Naive thymus-derived CD8-positive, alpha-beta T cell (primary cell): ENCODE results near the gene LRRK1. TPM values are rescaled to one million over a fixed set of nuclear protein-coding genes. Genes with fewer than 3 reads are reported as not detected.

Experiments used
- ATAC-seq, 2 donors: fragments of 150-1000 bp; cut with Tn5 transposase in 1 of 2; sonication (Bioruptor Pico), chemical (Tn5 transposase) in 1 of 2; 1 replicate in 1 of 2; 2 replicates in 1 of 2; pipeline ENCODE4 v1.10.0; 2021; ENCODE audit warnings: mild to moderate bottlenecking in 2 of 2, moderate library complexity in 2 of 2
- POLR2A ChIA-PET: fragments of 350-600 bp; sonication (Branson Sonifier 250); formaldehyde crosslinking; loops from one replicate; lab custom pipeline; 2021; ENCODE audit warnings: antibody characterized with exemption; lab: Charles Lee
- DNase-seq, 10 donors: peaks; one replicate each; pipeline versions ENCODE4 v3.0.0 to v3.0.0-alpha.2; 2020 to 2022
- H3K27ac Mint-ChIP-seq, 10 donors: one replicate each; pipeline ENCODE4 v1.8.0; 2020 to 2022; ENCODE audit warnings: mild to moderate bottlenecking in 10 of 10, mixed read lengths in 10 of 10, moderate library complexity in 4 of 10, inconsistent platforms in 1 of 10
- H3K27me3 Mint-ChIP-seq, 5 donors: one replicate each; pipeline ENCODE4 v1.8.0; 2021 to 2022; ENCODE audit warnings: mixed read lengths in 5 of 5
- H3K36me3 Mint-ChIP-seq, 3 donors: one replicate each; pipeline ENCODE4 v1.8.0; 2020 to 2022; ENCODE audit warnings: mixed read lengths in 3 of 3, mild to moderate bottlenecking in 2 of 3, inconsistent platforms in 1 of 3
- H3K4me1 Mint-ChIP-seq, 4 donors: one replicate each; pipeline ENCODE4 v1.8.0; 2021 to 2022; ENCODE audit warnings: mixed read lengths in 4 of 4
- H3K4me3 Mint-ChIP-seq, 10 donors: one replicate each; pipeline ENCODE4 v1.8.0; 2020 to 2022; ENCODE audit warnings: mild to moderate bottlenecking in 10 of 10, mixed read lengths in 10 of 10, moderate library complexity in 6 of 10, inconsistent platforms in 1 of 10
- H3K9me3 Mint-ChIP-seq, 9 donors: one replicate each; pipeline ENCODE4 v1.8.0; 2020 to 2022; ENCODE audit warnings: mixed read lengths in 9 of 9, mild to moderate bottlenecking in 3 of 9, inconsistent platforms in 1 of 9, moderate library complexity in 1 of 9
- polyA plus RNA-seq, 3 donors: library from polyadenylated mRNA; unstranded; fragments of 300-500 nt; fragmentation: Illumina TruSeq; gene quantifications; one replicate each; pipeline ENCODE4 v1.2.3, GENCODE V29; 2021
- total RNA-seq, 8 experiments: library from RNA in 2 of 8; stranded (reverse) in 2 of 8; gene quantifications; one replicate each; pipeline ENCODE4 v1.2.3 and lab custom pipeline; 2021 to 2026

Gene LRRK1
- total and polyA plus RNA-seq, 5 experiments from 2014 or later: 0.78 to 2.7 TPM; not detected in 3

DNA sequence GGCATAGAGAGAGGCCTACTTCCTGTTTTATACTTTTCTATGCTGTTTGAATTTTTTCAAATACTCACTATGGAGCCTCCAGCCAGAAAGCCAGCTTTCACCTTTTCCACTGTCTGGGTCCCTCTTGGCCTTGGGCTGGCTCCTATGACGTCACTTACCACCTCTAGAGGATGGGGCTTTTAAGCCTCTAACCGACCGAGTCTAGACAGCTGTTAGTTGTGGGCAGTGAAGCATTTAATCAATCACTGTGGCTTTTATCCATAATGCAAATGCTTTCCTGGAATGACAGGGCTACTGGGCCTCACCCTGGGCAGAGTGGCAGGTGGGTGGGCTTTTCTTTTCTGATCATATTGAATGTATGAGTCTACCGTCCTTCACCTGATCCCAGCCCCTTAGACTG lies 61.9 kb downstream of the LRRK1 start:
- Mint-ChIP-seq H3K4me1 (no peaks in the 10 kb centered on the region), H3K27ac (no peak overlapping the region), H3K9me3 (peaks cover 2 to 34% (median 13%) of the 10 kb centered on the region in 9 donors), H3K36me3 (peaks cover 0 to 26% (median 0%) of the 10 kb centered on the region in 3 donors), H3K4me3 (no peak overlapping the region), H3K27me3 (peaks cover 8 to 43% (median 26%) of the 10 kb centered on the region in 5 donors)
- POLR2A ChIA-PET: no interaction called here
- DNase-seq (no peak), ATAC-seq (no peak)

GRCh38 chr15:100983221-100983620 lies 64.1 kb downstream of the LRRK1 start:
- DNase-seq (no peak), ATAC-seq (no peak)
- peaks cover under 1 to 24% (median 10%) of the 10 kb centered on the region in 9 donors for H3K9me3 Mint-ChIP-seq
- POLR2A ChIA-PET: no interaction called here
- no peak overlapping the region for H3K27ac Mint-ChIP-seq
- H3K4me1 Mint-ChIP-seq: no peaks in the 10 kb centered on the region
- H3K36me3 Mint-ChIP-seq: peaks cover 0 to 12% (median 0%) of the 10 kb centered on the region in 3 donors
- H3K27me3 Mint-ChIP-seq: peaks cover 2 to 27% (median 22%) of the 10 kb centered on the region in 5 donors
- H3K4me3 Mint-ChIP-seq: no peak overlapping the region

GRCh38 chr15:100985401-100985800 lies 66.2 kb downstream of the LRRK1 start:
- ATAC-seq: no peak
- H3K36me3 Mint-ChIP-seq: peaks cover 0 to under 1% (median 0%) of the 10 kb centered on the region in 3 donors
- no peak for DNase-seq
- H3K27me3 Mint-ChIP-seq: peaks cover 0 to 28% (median 25%) of the 10 kb centered on the region in 5 donors
- H3K4me1 Mint-ChIP-seq: no peaks in the 10 kb centered on the region
- no peak overlapping the region for H3K27ac Mint-ChIP-seq
- POLR2A ChIA-PET: no interaction called here
- H3K9me3 Mint-ChIP-seq: peaks cover 0 to 12% (median 3%) of the 10 kb centered on the region in 9 donors
- no peak overlapping the region for H3K4me3 Mint-ChIP-seq

GRCh38 chr15:100986158-100986896 lies 67.2 kb downstream of the LRRK1 start:
- Mint-ChIP-seq H3K4me1 (no peaks in the 10 kb centered on the region), H3K27me3 (peaks cover 0 to 28% (median 25%) of the 10 kb centered on the region in 5 donors), H3K4me3 (no peak overlapping the region), H3K36me3 (no peaks in the 10 kb centered on the region), H3K9me3 (peaks cover 0 to 3% (median 0%) of the 10 kb centered on the region in 9 donors), H3K27ac (peak overlapping the region in 1 of 10 donors; percentile 4)
- POLR2A ChIA-PET: interaction anchor here (0.6 kb wide), 1 partner anchor 40 kb away, joined by 3 read pairs; no protein-coding TSS in a partner anchor
- DNase-seq (no peak), ATAC-seq (no peak)

DNA sequence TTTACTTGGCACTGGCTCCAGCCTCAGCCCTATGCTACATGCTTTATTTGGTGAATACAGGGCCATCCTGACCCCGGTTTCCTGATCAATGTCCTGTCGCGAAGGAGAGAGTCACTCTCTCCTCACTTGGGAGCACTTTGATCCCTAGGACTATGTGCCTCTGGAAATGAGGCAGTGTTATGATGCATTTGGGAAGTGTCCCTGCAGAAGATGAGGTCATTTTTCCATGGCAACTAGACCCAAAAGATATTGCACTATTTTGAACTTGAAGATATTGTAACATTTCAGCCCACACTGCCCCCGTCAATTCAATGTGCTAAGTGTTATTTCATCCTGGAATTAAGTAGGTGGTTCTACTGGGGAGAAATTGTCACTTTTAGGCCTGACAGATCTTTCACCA lies 68.0 kb downstream of the LRRK1 start:
- ATAC-seq: no peak
- no peak overlapping the region for H3K4me3 Mint-ChIP-seq
- no peak for DNase-seq
- no peaks in the 10 kb centered on the region for H3K36me3 Mint-ChIP-seq
- H3K4me1 Mint-ChIP-seq: no peaks in the 10 kb centered on the region
- peaks cover 0 to 2% (median 0%) of the 10 kb centered on the region in 9 donors for H3K9me3 Mint-ChIP-seq
- H3K27me3 Mint-ChIP-seq: peaks cover 0 to 28% (median 22%) of the 10 kb centered on the region in 5 donors
- POLR2A ChIA-PET: no interaction called here
- H3K27ac Mint-ChIP-seq: no peak overlapping the region

DNA sequence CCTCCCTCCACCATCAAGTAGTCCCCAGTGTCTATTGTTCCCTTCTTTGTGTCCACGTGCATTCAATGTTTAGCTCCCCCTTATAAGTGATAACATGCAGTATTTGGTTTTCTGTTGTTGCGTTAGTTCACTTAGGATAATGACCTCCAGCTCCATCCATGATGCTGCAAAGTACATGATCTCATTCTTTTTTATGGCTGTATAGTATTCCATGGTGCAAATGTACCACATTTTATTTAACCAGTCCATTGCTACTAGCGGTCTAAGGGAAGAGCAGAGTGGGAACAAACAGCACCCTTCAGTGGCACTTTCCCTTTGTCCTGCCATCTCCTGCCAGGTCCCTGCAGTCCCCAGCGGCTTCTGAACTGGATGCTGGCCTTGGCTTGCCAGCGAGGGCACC lies 69.1 kb downstream of the LRRK1 start:
- DNase-seq: no peak
- H3K36me3 Mint-ChIP-seq: no peaks in the 10 kb centered on the region
- H3K27ac Mint-ChIP-seq: no peak overlapping the region
- H3K4me3 Mint-ChIP-seq: no peak overlapping the region
- ATAC-seq: no peak
- no peaks in the 10 kb centered on the region for H3K4me1 Mint-ChIP-seq
- H3K27me3 Mint-ChIP-seq: peaks cover 0 to 23% (median 15%) of the 10 kb centered on the region in 5 donors
- POLR2A ChIA-PET: no interaction called here
- peaks cover 0 to 2% (median 0%) of the 10 kb centered on the region in 9 donors for H3K9me3 Mint-ChIP-seq

- ATAC-seq (no peak), DNase-seq (no peak)
- Mint-ChIP-seq H3K4me1 (no peaks in the 10 kb centered on the region), H3K9me3 (peaks cover 0 to 2% (median 0%) of the 10 kb centered on the region in 9 donors), H3K27me3 (peaks cover 0 to 22% (median 15%) of the 10 kb centered on the region in 5 donors), H3K27ac (no peak overlapping the region), H3K4me3 (no peak overlapping the region), H3K36me3 (no peaks in the 10 kb centered on the region)
- POLR2A ChIA-PET: no interaction called here
Measured at GRCh38 chr15:100988857-100989256, 69.7 kb downstream of the LRRK1 start.

- POLR2A ChIA-PET: no interaction called here
- H3K36me3 Mint-ChIP-seq: no peaks in the 10 kb centered on the region
- peaks cover 0 to 19% (median 8%) of the 10 kb centered on the region in 5 donors for H3K27me3 Mint-ChIP-seq
- no peaks in the 10 kb centered on the region for H3K9me3 Mint-ChIP-seq
- no peaks in the 10 kb centered on the region for H3K4me1 Mint-ChIP-seq
- H3K4me3 Mint-ChIP-seq: no peak overlapping the region
- no peak overlapping the region for H3K27ac Mint-ChIP-seq
- no peak for ATAC-seq
- DNase-seq: no peak
Measured at GRCh38 chr15:100994597-100995446, 75.7 kb downstream of the LRRK1 start.

DNA sequence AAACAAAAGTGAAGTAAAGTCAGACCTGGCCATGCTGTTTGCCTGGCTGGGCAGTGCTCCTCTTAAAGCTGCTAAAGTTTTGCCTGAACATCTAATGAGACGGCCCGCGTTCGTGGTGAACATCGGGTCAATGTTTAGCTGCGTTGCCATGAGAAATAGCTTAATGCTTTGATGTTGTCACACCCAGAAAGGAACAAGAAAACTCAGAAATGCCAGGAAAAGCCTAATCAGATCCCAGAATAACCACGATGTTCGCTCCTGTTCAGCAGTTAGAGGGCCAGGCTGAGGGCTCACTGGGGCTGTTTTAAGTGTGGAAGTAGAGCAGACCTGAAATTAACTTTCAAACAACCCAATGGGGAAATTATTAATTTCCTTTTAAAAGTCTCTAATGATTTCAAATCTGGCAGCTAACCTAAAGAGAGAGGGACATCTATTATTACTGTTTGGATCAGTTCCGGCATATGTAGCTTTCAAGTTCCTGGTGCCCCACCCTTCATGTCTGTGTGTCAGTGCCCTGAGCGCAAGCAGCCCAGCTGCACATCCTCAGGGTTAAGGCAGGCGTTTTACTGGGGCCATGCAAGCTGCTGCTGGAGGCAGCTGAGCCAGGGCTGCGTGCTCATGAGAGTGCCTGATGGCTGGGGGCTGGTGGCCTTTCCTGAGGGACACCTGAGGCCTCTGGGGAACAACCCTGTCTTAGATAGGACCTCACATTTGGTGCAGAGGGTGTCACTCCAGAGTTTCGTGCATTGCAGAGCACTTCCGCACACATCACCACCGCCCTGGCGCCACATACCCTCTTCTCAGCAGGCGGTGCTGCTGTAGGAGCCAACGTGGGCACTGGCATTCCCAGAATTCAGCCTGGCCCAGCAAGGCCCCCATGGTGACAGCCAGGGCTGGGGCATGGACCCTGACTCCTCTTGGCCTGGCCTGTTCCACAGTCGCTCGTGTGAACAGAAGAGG lies 76.6 kb downstream of the LRRK1 start:
- no peak overlapping the region for H3K27ac Mint-ChIP-seq
- no peaks in the 10 kb centered on the region for H3K9me3 Mint-ChIP-seq

GRCh38 chr15:100997442-100997841 lies 78.3 kb downstream of the LRRK1 start:
- no peak overlapping the region for H3K4me3 Mint-ChIP-seq

More for the DNA sequence above, 76.6 kb downstream of the LRRK1 start:
- Mint-ChIP-seq H3K4me3 (no peak overlapping the region), H3K4me1 (no peaks in the 10 kb centered on the region), H3K36me3 (no peaks in the 10 kb centered on the region), H3K27me3 (peaks cover 0 to 28% (median 13%) of the 10 kb centered on the region in 5 donors)
- ATAC-seq (no peak), DNase-seq (no peak)
- POLR2A ChIA-PET: no interaction called here

DNA sequence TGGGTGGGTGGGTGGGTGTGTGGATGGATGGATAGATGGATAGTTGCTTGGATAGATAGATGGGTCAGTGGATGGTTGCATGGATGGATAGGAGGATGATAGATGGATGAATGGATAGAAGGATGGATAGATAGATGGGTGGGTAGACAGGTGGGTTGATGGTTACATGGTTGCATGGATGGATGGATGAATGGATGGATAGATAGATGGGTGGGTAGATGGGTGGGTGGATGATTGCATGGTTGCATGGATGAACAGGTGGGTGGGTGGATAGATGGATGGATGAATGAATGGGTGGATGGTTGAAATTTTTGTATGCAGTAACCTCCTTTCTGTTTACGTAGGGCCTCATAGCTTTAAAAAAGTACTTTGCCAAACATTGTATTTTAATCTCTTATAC lies 79.5 kb downstream of the LRRK1 start:
- DNase-seq (no peak), ATAC-seq (no peak)
- POLR2A ChIA-PET: no interaction called here
- Mint-ChIP-seq H3K27me3 (peaks cover 0 to 32% (median 16%) of the 10 kb centered on the region in 5 donors), H3K4me1 (no peaks in the 10 kb centered on the region), H3K9me3 (no peaks in the 10 kb centered on the region), H3K36me3 (no peaks in the 10 kb centered on the region), H3K4me3 (no peak overlapping the region), H3K27ac (no peak overlapping the region)

More at GRCh38 chr15:100997442-100997841, 78.3 kb downstream of the LRRK1 start:
- DNase-seq (no peak), ATAC-seq (no peak)
- Mint-ChIP-seq H3K9me3 (no peaks in the 10 kb centered on the region), H3K4me1 (no peaks in the 10 kb centered on the region), H3K27me3 (peaks cover 0 to 32% (median 18%) of the 10 kb centered on the region in 5 donors), H3K27ac (no peak overlapping the region), H3K36me3 (no peaks in the 10 kb centered on the region)
- POLR2A ChIA-PET: no interaction called here

DNA sequence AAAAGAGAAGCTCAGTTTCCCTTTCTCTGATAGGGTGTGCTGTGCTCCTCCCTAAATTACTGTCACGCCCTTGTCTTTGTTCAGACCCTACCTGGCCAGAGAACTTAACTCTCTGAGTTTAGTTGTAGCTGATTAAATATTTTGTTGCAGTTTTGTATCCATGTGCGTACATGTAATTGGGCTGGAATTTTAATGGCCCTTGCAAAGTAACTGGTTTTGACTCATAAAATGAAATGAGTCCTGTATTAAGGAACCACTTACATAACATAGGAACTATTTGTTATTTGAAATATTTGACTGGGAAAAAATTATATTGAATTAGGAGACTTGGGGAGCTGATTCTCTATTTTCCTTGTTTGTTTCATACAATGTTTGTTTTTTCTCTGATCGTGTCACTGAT lies 80.2 kb downstream of the LRRK1 start:
- Mint-ChIP-seq H3K4me1 (no peaks in the 10 kb centered on the region), H3K27ac (no peak overlapping the region), H3K27me3 (peaks cover 0 to 32% (median 16%) of the 10 kb centered on the region in 5 donors), H3K9me3 (no peaks in the 10 kb centered on the region), H3K4me3 (no peak overlapping the region), H3K36me3 (no peaks in the 10 kb centered on the region)
- POLR2A ChIA-PET: no interaction called here
- ATAC-seq (no peak), DNase-seq (no peak)
